IMR-90 (cell line): Measurements from ENCODE around the gene ZNF814. TPM values are rescaled to one million over a fixed set of nuclear protein-coding genes. Genes with fewer than 3 reads are reported as not detected.

Experiments used
- ATAC-seq: fragments of 200-7000 bp; cut with Tn5 transposase; 2 replicates; pipeline ENCODE4 v1.9.1; 2020; ENCODE audit warnings: low read depth, mild to moderate bottlenecking, moderate library complexity
- BruUV-seq: library from RNA; stranded (reverse); fragments of 400-500 nt; replicated peaks from 2 replicates; lab custom pipeline; 2021; lab: Mats Ljungman, UMichigan
- CTCF ChIA-PET: fragments of 300-600 bp; formaldehyde crosslinking; extraction: SDS; loops from one replicate; lab custom pipeline; 2021; ENCODE audit warnings: antibody characterized with exemption; lab: Yijun Ruan, JAX
- POLR2A ChIA-PET: fragments of 300-600 bp; sonication (Branson Sonifier 250); formaldehyde crosslinking; loops from one replicate; lab custom pipeline; 2022; ENCODE audit warnings: antibody characterized with exemption; ENCODE audit not compliant: unreplicated experiment; lab: Charles Lee
- DNase-seq: peaks from one replicate; pipeline ENCODE4 v3.0.0; 2013
- H2AFZ ChIP-seq: replicated peaks from 2 replicates; pipeline ENCODE3; 2013; ENCODE audit warnings: low read length, mild to moderate bottlenecking; ENCODE audit not compliant: poor library complexity
- H2AK5ac ChIP-seq: 2 replicates; pipeline ENCODE4 v1.6.1; 2013; ENCODE audit warnings: low read depth, low read length, inconsistent platforms
- H2AK9ac ChIP-seq: replicated peaks from 2 replicates; pipeline ENCODE3; 2013; ENCODE audit warnings: mild to moderate bottlenecking, low read depth, low read length, moderate library complexity; ENCODE audit not compliant: poor library complexity
- H2BK120ac ChIP-seq: 2 replicates; pipeline ENCODE4 v1.6.1; 2013; ENCODE audit warnings: low read depth, low read length, inconsistent platforms
- H2BK15ac ChIP-seq: 3 replicates; pipeline ENCODE4 v1.6.1; 2013; ENCODE audit warnings: low read depth, low read length, inconsistent platforms
- H2BK20ac ChIP-seq: 2 replicates; pipeline ENCODE4 v1.6.1; 2013; ENCODE audit warnings: low read depth, mild to moderate bottlenecking, inconsistent platforms, low read length, moderate library complexity
- H2BK5ac ChIP-seq: 2 replicates; pipeline ENCODE4 v1.6.1; 2013; ENCODE audit warnings: mild to moderate bottlenecking, low read depth, low read length, inconsistent platforms; ENCODE audit not compliant: poor library complexity, severe bottlenecking
- H3K14ac ChIP-seq: replicated peaks from 2 replicates; pipeline ENCODE4 v1.6.1; 2013; ENCODE audit warnings: low read depth, low read length, inconsistent platforms
- H3K18ac ChIP-seq: 2 replicates; pipeline ENCODE4 v1.6.1; 2013; ENCODE audit warnings: low read depth, low read length, control low read depth
- H3K23ac ChIP-seq: 2 replicates; pipeline ENCODE4 v1.6.1; 2013; ENCODE audit warnings: low read depth, low read length, inconsistent platforms
- H3K27ac ChIP-seq: 2 replicates; pipeline ENCODE4 v1.5.1; 2013; ENCODE audit warnings: mild to moderate bottlenecking, control low read depth, low read length; ENCODE audit not compliant: insufficient read depth
- H3K27me3 ChIP-seq: 2 replicates; pipeline ENCODE4 v1.6.1; 2013; ENCODE audit warnings: low read length; ENCODE audit not compliant: control insufficient read depth, insufficient read depth
- H3K36me3 ChIP-seq: 2 replicates; pipeline ENCODE4 v1.6.1; 2013; ENCODE audit warnings: low read length, mixed read lengths; ENCODE audit not compliant: control insufficient read depth, insufficient read depth
- H3K4ac ChIP-seq: 2 replicates; pipeline ENCODE4 v1.6.1; 2013; ENCODE audit warnings: low read depth, low read length, inconsistent platforms
- H3K4me1 ChIP-seq: 2 replicates; pipeline ENCODE4 v1.6.1; 2013; ENCODE audit warnings: low read length, mixed read lengths; ENCODE audit not compliant: control insufficient read depth, insufficient read depth
- H3K4me2 ChIP-seq: 2 replicates; pipeline ENCODE4 v1.6.1; 2013; ENCODE audit warnings: low read depth, mild to moderate bottlenecking, control low read depth, low read length, moderate library complexity
- H3K4me3 ChIP-seq: 2 replicates; pipeline ENCODE4 v1.5.1; 2013; ENCODE audit warnings: low read depth, mild to moderate bottlenecking, control low read depth, low read length, moderate library complexity; ENCODE audit not compliant: insufficient read depth
- H3K56ac ChIP-seq: 2 replicates; pipeline ENCODE4 v1.6.1; 2013; ENCODE audit warnings: low read length, inconsistent platforms; ENCODE audit not compliant: insufficient read depth; ENCODE audit errors: extremely low read depth
- H3K79me1 ChIP-seq, 2 experiments: 2 replicates each; pipeline ENCODE4 v1.6.1; 2013; ENCODE audit warnings: low read length in 2 of 2, inconsistent platforms in 1 of 2, low read depth in 1 of 2
- H3K9ac ChIP-seq: 2 replicates; pipeline ENCODE4 v1.6.1; 2013; ENCODE audit warnings: low read depth, low read length, control low read depth
- H3K9me1 ChIP-seq: 2 replicates; pipeline ENCODE4 v1.6.1; 2013; ENCODE audit warnings: low read length, inconsistent platforms; ENCODE audit not compliant: insufficient read depth
- H3K9me3 ChIP-seq: 2 replicates; pipeline ENCODE4 v1.6.1; 2013; ENCODE audit warnings: low read length; ENCODE audit not compliant: control insufficient read depth, insufficient read depth
- H4K20me1 ChIP-seq: 2 replicates; pipeline ENCODE4 v1.6.1; 2013; ENCODE audit warnings: low read length, inconsistent platforms; ENCODE audit not compliant: insufficient read depth
- H4K5ac ChIP-seq: 2 replicates; pipeline ENCODE4 v1.6.1; 2013; ENCODE audit warnings: mild to moderate bottlenecking, low read depth, low read length, control low read depth
- H4K8ac ChIP-seq, 2 experiments: 2 replicates each; pipeline ENCODE4 v1.6.1; 2013; ENCODE audit warnings: low read depth in 2 of 2, low read length in 2 of 2, control low read depth in 1 of 2, inconsistent platforms in 1 of 2
- H4K91ac ChIP-seq: 2 replicates; pipeline ENCODE4 v1.6.1; 2013; ENCODE audit warnings: low read depth, low read length, inconsistent platforms; ENCODE audit not compliant: insufficient read depth
- BHLHE40 ChIP-seq: fragments of 150-350 bp; IDR thresholded peaks from 2 replicates; pipeline ENCODE4 v1.6.1; 2016; ENCODE audit warnings: mild to moderate bottlenecking, low read depth, low read length
- CEBPB ChIP-seq: IDR thresholded peaks from 2 replicates; pipeline ENCODE4 v1.6.1; 2012; ENCODE audit warnings: low read depth, low read length, improper control_type of control experiment
- CHD1 ChIP-seq: IDR thresholded peaks from 2 replicates; pipeline ENCODE4 v1.6.1; 2012; ENCODE audit warnings: low read depth, low read length, improper control_type of control experiment
- CTCF ChIP-seq: conservative IDR thresholded peaks from 2 replicates; pipeline ENCODE4 v1.5.1; 2012; ENCODE audit warnings: mild to moderate bottlenecking, low read depth, low read length, improper control_type of control experiment
- ELK1 ChIP-seq: fragments of 150-350 bp; IDR thresholded peaks from 2 replicates; pipeline ENCODE4 v1.6.1; 2016; ENCODE audit warnings: low read depth, mild to moderate bottlenecking, low read length, moderate library complexity, borderline replicate concordance
- FOS ChIP-seq: fragments of 150-350 bp; IDR thresholded peaks from 2 replicates; pipeline ENCODE4 v1.6.1; 2016; ENCODE audit warnings: low read depth, low read length
- MAFK ChIP-seq: IDR thresholded peaks from 2 replicates; pipeline ENCODE4 v1.6.1; 2012; ENCODE audit warnings: low read depth, low read length, improper control_type of control experiment
- MAZ ChIP-seq: IDR thresholded peaks from 2 replicates; pipeline ENCODE4 v1.6.1; 2012; ENCODE audit warnings: low read depth, mild to moderate bottlenecking, low read length, improper control_type of control experiment, moderate library complexity, borderline replicate concordance
- NFE2L2 ChIP-seq: fragments of 150-350 bp; IDR thresholded peaks from 2 replicates; pipeline ENCODE4 v1.6.1; 2016; ENCODE audit warnings: low read depth, mild to moderate bottlenecking, low read length
- POLR2A ChIP-seq: IDR thresholded peaks from 2 replicates; pipeline ENCODE4 v1.6.1; 2012; ENCODE audit warnings: mild to moderate bottlenecking, low read depth, low read length
- RAD21 ChIP-seq: IDR thresholded peaks from 2 replicates; pipeline ENCODE4 v1.6.1; 2012; ENCODE audit warnings: low read length, improper control_type of control experiment
- RCOR1 ChIP-seq: IDR thresholded peaks from 2 replicates; pipeline ENCODE4 v1.6.1; 2012; ENCODE audit warnings: mild to moderate bottlenecking, low read length, improper control_type of control experiment; ENCODE audit not compliant: insufficient replicate concordance
- RFX5 ChIP-seq: IDR thresholded peaks from 2 replicates; pipeline ENCODE4 v1.8.0; 2012; ENCODE audit warnings: low read depth, mild to moderate bottlenecking, low read length, moderate library complexity
- SMC3 ChIP-seq: fragments of 150-350 bp; IDR thresholded peaks from 2 replicates; pipeline ENCODE4 v1.6.1; 2016; ENCODE audit warnings: low read depth, mild to moderate bottlenecking, antibody characterized with exemption, low read length, moderate library complexity
- USF2 ChIP-seq: fragments of 150-350 bp; IDR thresholded peaks from 2 replicates; pipeline ENCODE4 v1.6.1; 2017; ENCODE audit warnings: mild to moderate bottlenecking, antibody characterized with exemption, low read length, low read depth
- WGBS, 2 experiments: methylation state at CpG; one replicate each; pipeline versions ENCODE4 v1.1.5 to v1.1.7; 2013; ENCODE audit warnings: missing lambda C conversion rate in 2 of 2; ENCODE audit not compliant: insufficient read length in 1 of 2; ENCODE audit errors: extremely low coverage in 2 of 2; 5-methylcytosine and 5-hydroxymethylcytosine counted together
- dilution Hi-C: fragments of 300-500 bp; cut with HindIII; formaldehyde crosslinking; loops from one replicate; pipeline ENCODE4 v1.14.3; 2018; ENCODE audit warnings: low sequenced_read_pairs; ENCODE audit not compliant: unreplicated experiment
- in situ Hi-C: fragments of 300-500 bp; cut with MboI; formaldehyde crosslinking; loops from 3 replicates; pipeline ENCODE4 v1.14.3; 2019; ENCODE audit warnings: low sequenced_read_pairs, inconsistent platforms, mixed read lengths
- intact Hi-C: fragments of 100-400 bp; cut with micrococcal nuclease; formaldehyde crosslinking; loops from 2 replicates; pipeline ENCODE4 v1.10.0; 2022
- polyA plus RNA-seq, 3 experiments: library from polyadenylated mRNA; depleted of rRNA; stranded (reverse); fragments of >200 nt; gene quantifications; 2 replicates each; pipeline ENCODE4 v1.2.3, GENCODE V29; 2012; ENCODE audit warnings: low replicate concordance in 1 of 3
- total RNA-seq: library from RNA; depleted of rRNA; stranded (reverse); fragments of >200 nt; gene quantifications from 2 replicates; pipeline ENCODE4 v1.2.3, GENCODE V29; 2012

ZNF814 gene
- total and polyA plus RNA-seq, 2 of the 4 experiments (the other 2 are of a cell fraction): 3.9 to 5.9 TPM

GRCh38 chr19:57887195-57887941 lies 1.5 kb downstream of the ZNF814 start:
- H2BK20ac ChIP-seq: no peak overlapping the region
- ATAC-seq (no peak), DNase-seq (no peak)
- dilution Hi-C loops (no loop called here), in situ Hi-C loops (no loop called here), intact Hi-C loops (no loop called here)
- H3K4me1 ChIP-seq: peaks cover 2% of the 10 kb centered on the region; the same call in 1 of the 2 replicates
- no peak overlapping the region for H4K91ac ChIP-seq
- no peaks in the 10 kb centered on the region for H3K27me3 ChIP-seq
- no peak overlapping the region for H3K9ac ChIP-seq
- no peak overlapping the region for H3K27ac ChIP-seq
- H2AFZ ChIP-seq: no peak overlapping the region
- H2BK5ac ChIP-seq: no peak overlapping the region
- no peaks in the 10 kb centered on the region for H3K9me1 ChIP-seq
- BruUV-seq: no TSS peak
- H3K4ac ChIP-seq: no peak overlapping the region
- peak overlapping the region; percentile 66; the same call in 1 of the 2 replicates for H3K23ac ChIP-seq
- 0% methylated on average over 1 of the region's 6 CpGs; no CpG with 5 or more reads in 1 of the 2 experiments for WGBS, 2 experiments
- peaks cover 5% of the 10 kb centered on the region for H3K36me3 ChIP-seq
- no peak overlapping the region for H3K18ac ChIP-seq
- H2AK9ac ChIP-seq: no peak overlapping the region
- H3K4me3 ChIP-seq: no peak overlapping the region
- no peak overlapping the region for H3K56ac ChIP-seq
- no peak overlapping the region for H4K8ac ChIP-seq
- no peak overlapping the region for H4K5ac ChIP-seq
- ChIA-PET CTCF (no interaction called here), POLR2A (no interaction called here)
- H4K20me1 ChIP-seq: no peaks in the 10 kb centered on the region
- H3K9me3 ChIP-seq: peaks cover 3% of the 10 kb centered on the region; the same call in 1 of the 2 replicates
- peaks cover 16 to 25% of the 10 kb centered on the region in 2 experiments for H3K79me1 ChIP-seq
- H2BK15ac ChIP-seq: no peak overlapping the region
- H3K4me2 ChIP-seq: peak overlapping the region; percentile 85
- H2BK120ac ChIP-seq: no peak overlapping the region
- H3K14ac ChIP-seq: 0 out of 2 replicates have a peak overlapping the region, but pooled peaks have one; percentile 22
- H2AK5ac ChIP-seq: no peak overlapping the region
- TF ChIP-seq ELK1 (no peak), POLR2A (no peak), CTCF (no peak), FOS (no peak), RCOR1 (no peak), MAZ (no peak), MAFK (no peak), SMC3 (no peak), RFX5 (no peak), BHLHE40 (no peak), NFE2L2 (no peak), CHD1 (no peak), RAD21 (no peak), USF2 (no peak), CEBPB (no peak)
